Activated CD4-positive, alpha-beta T cell treated with anti-CD3 and anti-CD28 coated beads, Interleukin-2, Interleukin-6, amounts not matched to agents 100 ng/mL and 50 ng/mL, durations not matched to agents 16 hours and 8 hours (primary cell): Measurements from ENCODE around the gene INPP5D.
"Not testable (repeated sequence)": the region's sequence is repeated elsewhere in the genome, so short reads cannot be mapped to it uniquely, and the experiment has no call there.

Experiments used
- DNase-seq: peaks from one replicate; pipeline ENCODE4 v3.0.0-alpha.2; 2020

The INPP5D gene

DNA sequence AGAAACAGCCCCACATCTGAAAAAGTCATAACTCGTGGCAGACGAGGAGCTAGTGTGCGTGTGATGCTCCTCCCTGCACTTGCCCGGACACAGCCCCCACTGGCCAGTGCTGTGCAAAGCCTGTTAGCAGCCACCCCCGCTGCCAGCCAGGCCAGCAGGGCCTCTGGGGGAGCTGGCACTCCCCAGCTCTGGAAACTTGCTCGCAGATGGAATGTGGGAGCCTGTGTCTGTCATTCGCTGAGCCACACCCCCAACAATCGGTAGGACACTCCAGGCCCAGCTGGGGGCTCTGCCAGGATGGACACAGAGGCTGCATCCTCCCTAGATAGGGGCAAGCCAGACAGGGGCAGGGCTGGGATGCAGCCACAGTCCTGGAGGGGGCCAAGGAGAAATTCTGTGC is 128.9 kb downstream of the INPP5D start:
- DNase-seq: no peak

DNA sequence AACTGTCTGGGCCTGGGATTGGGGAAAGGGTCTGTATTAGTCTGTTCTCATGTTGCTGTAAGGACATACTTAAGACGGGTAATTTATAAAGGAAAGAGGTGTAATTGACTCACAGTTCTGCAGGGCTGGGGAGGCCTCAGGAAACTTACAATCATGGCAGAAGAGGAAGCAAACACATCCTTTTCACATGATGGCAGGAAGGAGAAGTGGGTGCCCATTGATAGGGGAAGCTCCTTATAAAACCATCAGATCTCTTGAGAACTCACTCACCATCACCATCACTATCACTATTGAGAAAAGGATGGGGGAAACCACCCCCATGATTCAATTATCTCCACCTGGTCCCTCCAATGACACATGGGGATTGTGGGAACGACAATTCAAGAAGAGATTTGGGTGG is 130.9 kb downstream of the INPP5D start:
- DNase-seq: not testable (repeated sequence)

DNA sequence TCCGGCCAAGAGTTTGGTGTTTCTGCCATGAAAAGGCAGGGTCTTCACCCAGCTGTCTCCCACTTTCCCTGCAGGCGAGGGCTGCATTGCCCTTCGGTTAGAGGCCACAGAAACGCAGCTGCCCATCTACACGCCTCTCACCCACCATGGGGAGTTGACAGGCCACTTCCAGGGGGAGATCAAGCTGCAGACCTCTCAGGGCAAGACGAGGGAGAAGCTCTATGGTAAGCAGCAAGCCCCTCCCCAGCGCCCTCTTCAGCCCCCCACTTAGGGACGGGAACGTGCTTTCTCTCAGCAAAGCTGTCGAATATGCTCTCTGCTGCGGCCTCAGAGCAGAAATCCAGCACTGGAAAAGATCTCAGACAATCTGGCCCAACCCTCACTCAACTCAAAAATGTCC is 133.6 kb downstream of the INPP5D start:
- no peak for DNase-seq

DNA sequence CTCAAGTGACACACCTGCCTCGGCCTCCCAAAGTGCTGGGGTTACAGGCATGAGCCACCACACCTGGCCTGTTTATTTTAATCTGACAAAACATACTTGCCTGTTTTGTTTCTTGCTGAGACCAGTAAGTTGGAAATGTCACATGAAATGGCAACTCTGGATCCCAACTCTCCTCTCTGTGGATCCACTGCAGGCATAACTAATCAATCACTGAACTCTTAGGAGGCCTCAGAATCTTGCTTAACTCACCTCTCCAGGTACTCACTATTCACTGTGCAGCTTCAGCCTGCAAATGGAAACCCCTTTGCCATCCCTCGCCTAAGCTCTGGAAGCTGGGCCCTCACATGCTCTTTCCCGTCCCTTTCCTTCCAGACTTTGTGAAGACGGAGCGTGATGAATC is 134.9 kb downstream of the INPP5D start:
- DNase-seq: no peak

DNA sequence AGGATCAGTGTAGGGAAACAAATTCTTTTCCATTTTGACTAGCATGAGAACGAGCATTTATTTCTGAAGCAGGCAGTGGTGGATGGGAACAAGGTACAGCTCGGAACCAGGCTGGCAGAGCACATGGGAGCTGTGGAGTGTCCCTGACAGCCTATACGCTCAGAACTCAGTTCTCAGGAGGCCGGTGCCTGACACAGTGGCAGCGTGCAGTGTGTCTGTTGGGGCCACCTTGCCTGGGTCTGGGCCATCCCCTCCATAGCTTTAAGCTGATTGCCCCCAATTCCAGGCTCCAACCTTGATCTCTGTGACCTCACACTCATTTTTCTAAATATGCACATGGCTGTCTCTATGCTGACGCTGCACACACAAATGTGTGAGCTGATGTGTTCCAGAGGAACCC is 136.9 kb downstream of the INPP5D start:
- no peak for DNase-seq

DNA sequence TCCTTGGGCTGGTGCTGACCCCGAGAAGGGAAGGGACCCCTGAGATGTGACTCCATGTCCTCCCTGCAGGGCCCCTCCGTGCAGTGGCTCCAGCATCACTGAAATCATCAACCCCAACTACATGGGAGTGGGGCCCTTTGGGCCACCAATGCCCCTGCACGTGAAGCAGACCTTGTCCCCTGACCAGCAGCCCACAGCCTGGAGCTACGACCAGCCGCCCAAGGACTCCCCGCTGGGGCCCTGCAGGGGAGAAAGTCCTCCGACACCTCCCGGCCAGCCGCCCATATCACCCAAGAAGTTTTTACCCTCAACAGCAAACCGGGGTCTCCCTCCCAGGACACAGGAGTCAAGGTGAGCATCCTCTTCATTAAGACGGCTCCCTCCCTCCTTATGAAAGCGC is 137.9 kb downstream of the INPP5D start:
- no peak for DNase-seq

DNA sequence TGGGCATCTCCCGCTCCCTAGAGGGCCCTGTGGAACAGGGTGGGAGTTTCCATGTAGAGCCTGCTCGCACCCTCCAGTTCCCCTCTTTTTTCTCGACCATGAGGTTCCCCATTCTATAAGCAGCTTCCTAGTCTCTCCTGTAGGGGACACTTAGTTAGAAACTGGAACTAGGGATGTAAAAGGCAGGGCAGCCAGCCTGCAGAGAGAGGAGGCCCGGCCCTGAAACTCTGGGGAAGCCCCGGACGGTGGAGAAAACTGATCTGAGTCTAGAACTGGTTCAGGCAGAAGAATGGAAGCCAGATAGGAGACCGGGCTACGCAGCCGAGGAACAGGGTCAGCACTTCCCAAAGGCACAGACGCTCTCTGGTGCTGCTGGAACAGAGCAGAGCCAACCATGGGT is 139.7 kb downstream of the INPP5D start:
- no peak for DNase-seq

DNA sequence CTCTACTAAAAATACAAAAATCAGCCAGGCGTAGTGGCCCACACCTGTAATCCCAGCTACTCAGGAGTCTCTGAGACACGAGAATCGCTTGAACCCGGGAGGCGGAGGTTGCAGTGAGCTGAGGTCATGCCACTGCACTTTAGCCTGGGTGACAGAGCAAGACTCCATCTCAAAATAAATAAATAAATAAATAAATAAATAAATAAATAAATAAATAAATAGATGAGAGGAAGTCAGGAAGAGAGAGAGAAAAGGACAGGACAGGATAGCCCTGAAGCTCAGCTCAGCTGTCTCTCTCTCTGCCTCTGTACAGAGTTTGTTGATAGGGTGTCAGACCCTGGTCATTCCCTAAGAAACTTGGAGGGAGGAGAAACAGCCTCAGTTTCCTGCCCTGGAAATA is 140.6 kb downstream of the INPP5D start:
- DNase-seq: not testable (repeated sequence)

DNA sequence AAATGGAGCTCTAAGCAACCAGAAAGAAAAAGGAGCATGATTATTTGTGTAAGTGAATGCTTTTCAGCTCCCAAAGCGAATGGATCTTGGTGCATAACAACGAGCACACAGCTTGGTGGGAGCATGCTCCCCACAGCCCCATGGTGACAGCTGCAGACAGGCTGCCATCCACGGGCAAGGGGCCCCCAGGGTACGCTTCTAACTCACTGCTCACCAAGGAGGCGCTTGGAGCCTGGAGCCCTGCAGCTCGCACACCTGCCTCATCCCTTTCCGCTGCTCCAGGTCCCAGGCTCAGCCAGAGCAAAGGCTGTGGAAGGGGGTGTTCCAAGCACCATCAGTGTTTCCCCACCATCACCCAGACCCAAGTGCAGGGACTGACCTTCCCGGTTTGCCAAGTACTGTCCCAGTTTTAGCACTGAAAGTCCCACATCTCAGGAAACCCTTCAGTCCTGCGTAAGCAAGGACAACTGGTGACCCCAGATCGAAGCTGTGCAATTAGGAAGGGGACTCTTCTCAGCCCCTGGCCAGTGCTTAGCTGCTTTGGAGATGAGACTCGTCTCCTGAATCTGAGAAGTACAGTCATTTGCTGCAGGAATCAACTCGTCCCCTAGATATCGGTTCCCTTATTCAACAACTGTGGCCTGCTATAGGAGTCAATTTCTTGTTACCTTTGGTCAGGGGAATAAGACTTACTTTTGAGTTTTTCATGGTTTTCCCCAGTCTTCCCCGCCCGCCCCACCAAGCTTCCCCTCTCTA is 141.3 kb downstream of the INPP5D start:
- no peak for DNase-seq

DNA sequence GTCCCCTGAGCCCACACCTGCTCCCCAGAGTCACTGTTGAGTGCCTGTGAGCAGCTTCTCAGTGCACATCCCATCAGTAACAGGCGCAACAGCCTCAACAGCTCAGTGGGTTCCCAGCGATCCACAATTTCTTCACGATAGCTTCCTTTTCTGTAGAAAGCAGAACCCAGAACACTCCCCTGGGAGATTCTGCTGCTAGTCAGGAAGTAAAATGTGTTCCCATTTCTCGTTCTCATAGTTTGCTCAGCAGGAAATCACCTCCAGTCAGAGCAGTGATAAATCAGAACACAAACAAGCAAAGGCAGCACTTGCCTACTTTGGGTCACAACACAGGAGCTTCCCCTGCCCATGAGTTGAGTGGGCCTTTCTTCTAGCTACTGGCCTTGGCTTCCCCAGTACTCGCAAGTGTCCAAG is 142.4 kb downstream of the INPP5D start:
- DNase-seq: no peak

DNA sequence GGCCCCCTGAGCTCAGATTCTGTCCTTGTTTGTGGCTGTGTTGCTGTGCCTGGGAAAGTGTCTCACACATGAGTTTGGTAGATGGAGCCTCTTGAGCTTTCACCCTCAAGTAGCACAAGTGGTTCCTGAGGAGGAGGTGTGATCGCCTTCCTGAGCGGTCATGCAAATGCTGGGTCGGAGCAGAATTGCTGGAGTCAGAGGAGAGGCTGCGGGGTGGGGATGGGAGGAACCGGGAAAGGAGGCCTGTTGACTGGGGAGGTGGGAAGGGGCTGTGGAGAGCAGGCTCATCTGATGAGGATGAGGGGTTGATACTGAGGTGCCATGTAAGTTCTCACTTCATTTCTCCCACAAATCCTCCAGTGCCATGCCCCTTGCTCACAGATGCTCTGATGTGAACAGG is 142.9 kb downstream of the INPP5D start:
- no peak for DNase-seq

DNA sequence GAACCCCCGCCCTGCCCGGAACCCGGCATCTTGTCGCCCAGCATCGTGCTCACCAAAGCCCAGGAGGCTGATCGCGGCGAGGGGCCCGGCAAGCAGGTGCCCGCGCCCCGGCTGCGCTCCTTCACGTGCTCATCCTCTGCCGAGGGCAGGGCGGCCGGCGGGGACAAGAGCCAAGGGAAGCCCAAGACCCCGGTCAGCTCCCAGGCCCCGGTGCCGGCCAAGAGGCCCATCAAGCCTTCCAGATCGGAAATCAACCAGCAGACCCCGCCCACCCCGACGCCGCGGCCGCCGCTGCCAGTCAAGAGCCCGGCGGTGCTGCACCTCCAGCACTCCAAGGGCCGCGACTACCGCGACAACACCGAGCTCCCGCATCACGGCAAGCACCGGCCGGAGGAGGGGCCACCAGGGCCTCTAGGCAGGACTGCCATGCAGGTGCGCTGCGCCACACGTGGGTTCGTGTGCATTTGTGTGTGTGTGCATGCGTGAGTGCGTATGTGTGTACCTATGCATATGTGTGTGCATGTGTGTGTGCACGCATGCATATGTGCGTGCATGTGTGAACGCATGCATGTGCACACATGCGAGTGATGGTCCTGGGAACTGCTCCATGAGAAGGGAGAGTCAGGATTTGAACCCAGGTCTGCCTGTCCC is 144.3 kb downstream of the INPP5D start:
- no peak for DNase-seq

DNA sequence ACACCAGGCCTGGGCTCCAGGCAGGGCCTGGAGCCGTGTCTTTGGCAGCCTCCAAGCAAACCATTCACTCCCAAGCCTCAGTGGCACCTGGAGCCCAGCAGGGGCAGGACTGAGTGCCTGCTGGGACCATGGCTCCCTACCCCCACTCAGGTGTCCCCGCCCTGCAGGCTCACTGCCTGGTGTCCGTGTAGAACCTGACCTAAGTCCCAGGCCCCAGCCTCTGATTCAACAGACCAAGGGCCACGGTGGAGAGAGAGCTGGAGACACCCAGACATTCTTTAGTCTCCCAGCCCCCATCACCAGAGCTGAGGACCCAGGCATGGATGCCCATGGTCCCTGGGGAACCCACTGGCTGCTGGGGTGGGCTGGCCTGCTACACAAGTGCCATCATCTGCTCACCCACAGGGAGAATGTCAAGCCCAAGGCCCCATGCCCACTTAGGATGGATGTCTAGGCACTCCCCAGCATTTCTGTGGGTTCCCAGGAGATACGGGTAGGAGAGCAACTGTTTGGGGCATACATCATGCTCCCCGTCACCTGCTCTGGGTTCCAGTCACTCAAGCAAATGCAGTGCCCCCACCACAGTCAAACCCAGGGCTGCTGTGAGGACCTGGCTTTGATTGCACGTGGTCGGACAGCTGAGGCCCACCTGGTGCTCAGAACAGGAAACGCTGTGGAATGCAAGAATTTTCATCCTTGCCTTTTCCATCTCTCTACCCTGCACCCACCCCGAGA is 148.4 kb downstream of the INPP5D start:
- no peak for DNase-seq

DNA sequence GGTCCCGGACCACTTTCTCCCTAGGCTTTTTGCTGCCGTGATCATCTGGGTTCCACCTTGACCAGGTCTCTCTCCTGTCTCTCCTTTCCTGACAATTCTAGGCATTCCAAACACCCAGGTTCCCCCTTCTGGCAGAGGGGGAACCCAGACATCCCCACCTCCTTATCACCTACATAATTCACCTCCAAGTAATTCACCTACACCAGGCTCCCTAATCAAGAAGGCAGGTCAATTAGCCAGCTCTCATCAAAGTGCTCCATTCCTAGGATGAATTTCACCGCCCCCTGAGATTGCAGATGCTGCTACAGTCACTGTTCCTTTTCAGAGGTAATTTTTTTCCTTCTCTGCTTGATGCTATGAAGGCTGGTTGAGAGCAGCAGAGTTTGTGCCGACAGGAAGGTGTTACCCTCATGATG is 149.0 kb downstream of the INPP5D start:
- DNase-seq: no peak

DNA sequence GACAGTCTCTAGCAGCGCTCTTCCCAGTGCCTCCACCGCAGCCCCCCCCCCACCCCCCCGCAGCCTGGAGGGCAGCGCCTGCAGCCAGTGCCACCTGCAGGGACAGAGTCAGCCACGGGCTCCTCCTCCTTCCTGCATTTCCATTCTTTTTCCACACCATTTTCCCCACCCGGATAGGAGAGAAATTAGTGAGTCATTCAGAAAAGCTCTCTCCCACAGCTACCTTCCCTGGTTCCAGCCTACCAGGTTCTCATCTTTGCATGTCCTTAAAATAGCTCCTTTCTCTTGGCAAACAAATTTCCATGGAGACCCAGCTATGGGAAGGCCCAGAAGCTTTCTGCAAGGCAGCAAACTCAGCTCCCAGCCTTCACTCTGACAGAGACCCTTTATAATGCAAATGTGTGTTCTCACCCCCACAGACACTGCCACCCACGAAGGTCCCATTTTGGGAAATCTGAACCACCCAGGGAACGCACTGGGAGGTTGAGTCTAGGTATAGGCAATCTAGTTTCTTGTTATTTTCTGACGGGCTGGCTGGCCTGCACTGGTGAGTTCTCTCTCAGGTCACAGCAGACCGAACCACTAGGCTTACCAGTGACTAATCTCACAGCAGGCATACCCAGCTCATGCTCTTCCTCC is 149.5 kb downstream of the INPP5D start:
- DNase-seq: no peak

DNA sequence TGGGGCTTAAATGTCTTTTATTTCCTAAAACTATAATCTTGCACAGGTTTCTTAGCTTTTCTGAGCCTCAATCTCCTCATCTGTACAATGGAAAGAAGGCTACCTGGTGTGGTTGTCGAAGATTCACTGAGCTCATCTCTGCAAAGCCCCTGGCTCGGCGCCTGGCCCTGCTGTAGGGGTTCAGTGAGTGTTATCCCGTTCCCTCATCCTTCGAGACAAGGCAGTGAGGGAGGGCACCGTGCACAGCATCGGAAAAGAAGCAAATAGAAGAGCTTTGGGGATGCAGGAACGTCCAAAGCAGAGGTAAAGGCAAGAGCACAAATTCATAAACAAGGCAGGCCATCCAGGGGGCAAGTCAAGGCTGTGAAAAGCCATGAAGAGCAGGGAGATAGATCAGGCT is 150.1 kb downstream of the INPP5D start:
- no peak for DNase-seq

DNA sequence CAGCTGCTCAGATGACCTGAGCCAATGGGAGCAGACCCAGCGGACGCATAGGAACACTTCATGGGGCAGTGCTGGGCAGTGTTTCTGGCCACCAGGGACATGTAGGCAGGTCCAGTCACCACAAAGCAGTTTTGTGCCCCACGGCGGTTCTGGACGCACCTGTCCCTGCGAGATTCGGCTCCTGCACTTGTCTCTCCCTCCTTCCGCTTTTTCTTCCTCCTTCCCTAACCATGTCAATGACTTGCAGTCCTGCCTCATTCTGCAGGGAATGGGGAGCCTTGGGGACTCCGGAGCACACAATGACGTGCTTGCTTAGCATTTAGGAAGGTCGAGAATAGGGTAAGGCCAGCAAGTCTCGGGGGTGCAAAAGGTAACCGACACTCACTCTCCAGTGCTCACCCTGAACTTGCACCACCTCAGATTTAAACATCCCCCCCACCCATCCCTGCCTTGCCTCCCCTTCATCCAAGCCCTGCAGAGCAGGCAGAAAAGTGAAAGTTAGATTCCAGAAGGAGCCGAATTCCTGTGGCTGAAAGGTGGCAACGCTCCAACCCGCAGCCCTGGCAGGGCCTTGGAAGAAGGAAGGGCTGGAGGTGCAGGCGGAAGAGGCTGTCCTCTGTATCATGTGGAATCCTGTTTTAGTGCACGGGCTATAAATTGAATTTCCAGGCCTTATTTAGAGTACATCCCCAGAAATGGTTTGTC is 150.9 kb downstream of the INPP5D start:
- DNase-seq: no peak

DNA sequence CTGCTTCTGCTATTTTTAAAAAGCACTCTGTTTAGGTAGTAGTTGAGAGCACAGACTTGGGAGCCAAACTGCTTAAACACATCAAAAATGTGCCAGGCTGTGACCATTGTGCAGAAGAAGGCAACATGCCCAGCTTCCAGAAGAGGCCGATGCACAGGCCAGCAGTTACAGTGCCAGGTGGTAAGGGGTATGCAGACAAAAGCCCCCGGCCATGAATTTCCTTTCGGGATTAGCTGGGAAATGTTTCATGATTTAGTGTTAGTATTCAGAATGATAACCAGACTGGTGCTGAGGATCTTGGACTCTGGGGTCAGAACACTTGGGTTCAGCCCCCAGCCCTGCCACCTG is 151.4 kb downstream of the INPP5D start:
- no peak for DNase-seq

DNA sequence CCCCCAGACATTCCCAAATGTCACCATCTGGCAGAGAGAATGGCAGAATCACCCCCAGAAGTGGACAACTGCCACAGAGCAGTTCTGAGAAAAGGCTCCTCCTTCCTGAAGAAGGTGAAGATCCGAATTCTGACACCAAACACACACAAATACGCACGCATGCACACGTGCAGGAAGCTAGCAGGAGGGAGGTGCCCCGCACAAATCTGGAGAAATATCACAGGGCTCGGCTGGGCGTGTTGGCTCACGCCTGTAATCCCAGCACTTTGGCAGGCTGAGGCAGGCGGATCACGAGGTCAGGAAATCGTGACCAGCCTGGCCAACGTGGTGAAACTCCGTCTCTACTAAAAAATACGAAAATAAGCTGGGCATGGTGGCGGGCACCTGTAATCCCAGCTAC is 152.9 kb downstream of the INPP5D start:
- DNase-seq: no peak

DNA sequence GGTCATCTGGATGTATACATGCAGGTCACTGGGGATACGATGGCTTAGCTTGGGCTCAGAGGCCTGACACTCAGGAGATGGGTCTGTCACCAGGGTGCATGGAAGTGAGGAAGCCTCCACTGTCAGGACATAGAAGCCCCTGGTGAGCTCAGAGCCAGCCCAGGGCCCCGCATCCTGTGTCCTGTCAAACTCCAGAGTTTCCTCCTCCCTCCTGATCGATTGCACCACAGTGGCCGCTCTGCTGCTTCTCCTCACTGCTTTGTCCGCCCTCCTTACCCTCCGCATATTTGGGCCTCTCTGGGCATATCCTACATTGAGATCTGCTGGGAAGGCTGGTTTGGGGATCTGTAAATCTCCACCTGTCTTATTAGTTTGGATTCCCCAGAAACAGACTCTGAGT is 153.8 kb downstream of the INPP5D start:
- DNase-seq: no peak

DNA sequence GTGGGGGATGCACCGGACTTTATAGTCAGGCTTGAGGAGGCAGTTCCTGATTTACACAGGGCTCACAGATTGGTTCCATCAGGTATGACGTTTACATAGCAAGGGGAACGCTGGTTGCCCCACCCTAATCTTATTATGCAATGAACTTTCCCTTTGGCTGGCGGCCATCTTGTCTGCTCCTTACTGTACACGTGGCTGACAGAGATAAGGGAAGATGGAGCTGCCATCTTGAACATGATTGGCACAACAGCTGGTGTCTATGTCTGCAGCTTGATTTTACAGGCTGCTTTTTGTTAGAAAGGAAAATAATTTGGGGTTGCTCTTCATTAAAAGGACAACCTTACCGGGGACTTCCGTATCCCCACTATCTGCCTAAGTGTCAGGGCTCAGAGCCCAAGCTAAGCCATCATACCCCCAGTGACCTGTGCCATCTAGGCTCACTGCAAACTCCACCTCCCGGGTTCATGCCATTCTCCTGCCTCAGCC is 157.8 kb downstream of the INPP5D start:
- no peak for DNase-seq

DNA sequence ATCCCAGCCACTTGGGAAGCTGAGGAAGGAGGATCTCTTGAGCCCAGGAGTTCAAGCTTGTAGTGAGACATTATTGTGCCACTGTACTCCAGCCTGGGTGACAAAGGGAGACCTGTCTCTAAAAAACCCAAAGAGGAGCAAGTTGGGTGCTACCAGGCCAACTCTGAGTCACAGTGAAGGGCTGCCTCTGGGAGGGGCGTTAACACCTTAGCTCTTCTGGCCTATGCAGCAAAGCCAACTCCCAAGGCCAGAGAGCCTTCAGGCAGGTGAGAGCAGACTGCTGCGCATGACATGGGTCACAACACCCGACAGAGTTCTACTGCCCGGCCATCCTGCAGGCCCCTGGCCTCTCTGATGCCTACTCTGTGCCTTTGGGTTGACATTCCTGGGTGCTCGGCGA is 158.7 kb downstream of the INPP5D start:
- no peak for DNase-seq

DNA sequence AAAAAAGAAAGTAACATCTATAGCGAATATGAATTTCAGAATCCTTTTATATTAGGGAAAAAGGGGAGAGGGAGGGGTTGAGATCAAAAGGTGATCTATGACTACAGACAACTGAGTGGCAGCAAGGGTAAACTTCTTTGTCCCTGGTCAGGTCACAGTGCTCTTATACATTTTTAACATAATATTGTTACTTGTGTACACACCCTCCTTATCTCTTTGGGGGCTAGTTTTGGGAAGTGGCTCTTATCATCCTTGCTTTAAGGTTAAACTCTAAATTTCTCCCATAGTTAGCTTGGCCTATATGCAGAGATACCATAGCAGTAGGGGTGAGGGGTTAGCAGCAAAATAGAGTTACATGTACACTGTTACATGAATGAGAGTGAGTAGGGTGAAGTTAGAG is 159.7 kb downstream of the INPP5D start:
- no peak for DNase-seq
